GM12865 (cell line): ENCODE measurements around the gene ACKR1.
A peak's percentile ranks its signal among the peaks of the same experiment; 100 is the strongest.

ENCODE experiments used
- DNase-seq: peaks from one replicate; pipeline ENCODE4 v3.0.0; 2010; ENCODE audit warnings: low read depth
- H3K4me3 ChIP-seq: 2 replicates; pipeline ENCODE4 v1.5.1; 2011; ENCODE audit warnings: mild to moderate bottlenecking, low read depth, low read length, control low read depth
- CTCF ChIP-seq: IDR thresholded peaks from 2 replicates; pipeline ENCODE4 v1.5.1; 2011; ENCODE audit warnings: low read length, control low read depth, low read depth, inconsistent platforms; ENCODE audit not compliant: insufficient read depth; ENCODE audit errors: missing control alignments

The ACKR1 gene

GRCh38 chr1:159239551-159240220, 35.0 kb downstream of the ACKR1 start:
- TF ChIP-seq CTCF: no peak
- no peak overlapping the region for H3K4me3 ChIP-seq
- DNase-seq: peak; percentile 75

- DNase-seq: no peak
- TF ChIP-seq CTCF: no peak
- no peak overlapping the region for H3K4me3 ChIP-seq
Measured at GRCh38 chr1:159247266-159247665, 42.6 kb downstream of the ACKR1 start.

GRCh38 chr1:159248311-159248710, 43.6 kb downstream of the ACKR1 start:
- no peak for DNase-seq
- no peak for TF ChIP-seq CTCF
- no peak overlapping the region for H3K4me3 ChIP-seq

- H3K4me3 ChIP-seq: no peak overlapping the region
- no peak for DNase-seq
- no peak for TF ChIP-seq CTCF
Measured at GRCh38 chr1:159250638-159251216, 46.1 kb downstream of the ACKR1 start.
